HG03460 (cell line): Measurements from ENCODE around the gene GABRB1.
"Not testable (repeated sequence)": the region's sequence is repeated elsewhere in the genome, so short reads cannot be mapped to it uniquely, and the experiment has no call there.

Experiments
- ATAC-seq: cut with Tn5 transposase; IDR thresholded peaks from one replicate; pipeline ENCODE4 v1.9.1; 2021; ENCODE audit not compliant: unreplicated experiment

GABRB1 gene

DNA sequence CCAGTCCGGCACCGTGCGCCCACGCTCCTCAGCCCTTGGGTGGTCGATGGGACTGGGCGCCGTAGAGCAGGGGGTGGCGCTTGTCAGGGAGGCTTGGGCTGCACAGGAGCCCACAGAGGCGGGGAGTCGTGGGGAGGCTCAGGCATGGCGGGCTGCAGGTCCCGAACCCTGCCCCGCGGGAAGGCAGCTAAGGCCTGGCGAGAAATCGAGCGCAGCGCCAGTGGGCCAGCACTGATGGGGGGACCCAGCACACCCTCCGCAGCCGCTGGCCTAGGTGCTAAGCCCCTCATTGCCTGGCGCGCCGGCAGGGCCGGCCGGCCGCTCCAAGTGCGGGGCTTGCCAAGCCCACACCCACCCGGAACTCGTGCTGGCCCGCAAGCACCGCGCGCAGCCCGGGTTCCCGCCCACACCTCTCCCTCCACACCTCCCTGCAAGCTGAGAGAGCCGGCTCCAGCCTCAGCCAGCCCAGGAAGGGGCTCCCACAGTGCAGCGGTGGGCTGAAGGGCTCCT is 346.7 kb downstream of the GABRB1 start:
- not testable (repeated sequence) for ATAC-seq

GRCh38 chr4:47381172-47381571 is 349.8 kb downstream of the GABRB1 start:
- no peak for ATAC-seq

DNA sequence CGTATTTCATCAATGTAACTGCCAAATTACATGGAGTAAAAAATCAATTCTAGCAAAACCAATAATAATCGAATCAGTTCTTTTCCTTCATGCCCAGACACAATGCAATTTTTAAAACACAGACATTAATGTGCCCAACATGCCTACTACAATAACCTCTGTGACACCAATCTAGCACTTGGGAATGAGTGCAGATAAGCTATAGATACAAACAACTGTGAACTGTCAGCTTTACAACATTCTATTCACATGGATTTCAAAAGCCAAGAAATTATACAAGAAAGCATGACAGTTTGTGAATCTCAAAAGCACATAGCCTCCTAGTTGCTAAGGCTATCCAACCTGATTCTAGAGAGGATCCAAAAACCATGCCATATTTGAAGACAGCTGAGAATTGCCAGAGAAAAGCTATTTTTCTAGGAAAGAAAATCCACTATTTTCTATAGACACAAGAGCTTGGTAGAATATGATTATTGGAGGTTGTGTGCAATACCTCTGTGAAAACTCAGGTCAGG is 351.5 kb downstream of the GABRB1 start:
- no peak for ATAC-seq

- no peak for ATAC-seq
Measured at GRCh38 chr4:47383829-47384427, 352.6 kb downstream of the GABRB1 start.

DNA sequence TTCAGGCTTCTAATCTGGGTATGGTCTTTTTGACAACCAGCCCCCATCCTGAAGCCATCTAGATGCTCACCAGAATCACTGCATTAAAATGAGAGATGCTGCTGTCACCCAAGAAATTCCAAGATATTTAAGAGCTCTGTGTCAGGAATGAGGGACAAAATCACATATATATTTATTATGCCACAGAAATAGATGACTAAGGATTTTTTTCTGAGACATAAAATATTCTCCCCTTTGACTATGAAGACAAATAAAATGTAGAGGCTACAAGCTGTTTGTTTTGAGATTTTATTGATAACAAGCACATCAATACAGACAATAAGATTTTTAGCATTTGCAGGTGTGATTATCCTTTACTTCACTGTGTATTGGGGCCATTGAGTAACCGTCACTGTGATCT is 354.8 kb downstream of the GABRB1 start:
- ATAC-seq = no peak

DNA sequence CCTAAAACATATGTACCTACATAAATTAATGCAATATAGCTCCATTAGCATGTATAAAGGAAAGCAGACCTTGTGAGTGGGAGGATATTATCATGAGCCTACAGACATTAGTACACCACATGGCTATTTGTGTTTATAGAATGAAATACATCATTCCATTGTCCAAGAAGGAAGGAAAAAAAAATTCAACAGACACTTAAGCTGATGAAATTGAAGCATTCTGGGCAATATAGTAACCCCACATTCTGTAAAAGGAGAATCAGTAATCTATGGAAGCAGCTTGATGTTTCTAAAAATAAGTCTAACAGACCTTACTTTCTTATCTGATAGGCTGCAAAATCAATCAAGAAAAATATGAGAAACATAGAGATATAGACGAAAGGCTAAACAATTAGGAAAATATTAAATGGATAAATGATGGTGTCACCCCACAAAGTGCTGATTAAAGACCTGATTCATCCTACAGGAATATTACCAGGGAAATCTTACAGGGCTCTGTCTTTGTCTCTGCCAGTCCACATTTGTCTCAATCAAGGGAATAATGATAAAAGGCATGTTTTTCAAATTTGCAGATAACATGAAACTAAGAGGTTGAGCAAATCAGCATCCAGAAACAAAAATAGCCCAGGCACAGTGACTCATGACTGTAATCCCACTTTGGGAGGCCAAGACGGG is 355.3 kb downstream of the GABRB1 start:
- ATAC-seq = no peak

GRCh38 chr4:47390428-47391125 is 359.2 kb downstream of the GABRB1 start:
- no peak for ATAC-seq

DNA sequence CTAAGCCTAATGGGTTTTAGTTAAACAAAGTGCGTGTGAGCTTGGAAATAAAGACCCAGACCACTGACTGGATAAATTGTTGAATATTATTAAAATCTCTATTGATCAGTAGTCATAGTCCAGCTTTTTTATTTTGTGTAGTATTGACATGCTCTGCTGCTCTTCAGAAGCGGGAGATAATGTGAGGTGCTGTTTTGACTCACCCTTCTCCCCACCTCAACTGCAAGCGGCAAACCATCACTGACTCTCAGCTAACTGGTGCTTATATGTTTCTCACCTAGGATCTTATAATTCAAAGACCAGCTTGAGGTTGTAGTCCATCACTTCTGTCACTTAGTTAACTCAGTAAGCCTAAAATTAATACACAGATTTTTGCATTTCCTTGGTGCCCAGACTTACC is 359.9 kb downstream of the GABRB1 start:
- ATAC-seq = no peak

DNA sequence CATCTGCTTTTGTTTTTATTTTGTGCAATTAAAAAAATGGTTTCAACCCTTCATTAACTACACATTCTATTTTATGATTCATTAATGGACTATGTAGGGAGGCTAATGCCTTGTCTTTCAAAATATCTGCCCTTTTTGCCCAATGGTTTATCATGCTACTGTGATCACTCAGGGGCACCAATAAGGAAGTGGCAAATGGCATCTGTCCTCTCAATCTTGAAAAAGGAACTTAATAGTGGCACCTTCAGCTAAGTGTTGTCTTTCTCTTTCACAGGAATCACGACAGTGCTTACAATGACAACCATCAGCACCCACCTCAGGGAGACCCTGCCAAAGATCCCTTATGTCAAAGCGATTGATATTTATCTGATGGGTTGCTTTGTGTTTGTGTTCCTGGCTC is 375.0 kb downstream of the GABRB1 start:
- ATAC-seq = no peak

GRCh38 chr4:47410271-47410670 is 378.9 kb downstream of the GABRB1 start:
- ATAC-seq = no peak

DNA sequence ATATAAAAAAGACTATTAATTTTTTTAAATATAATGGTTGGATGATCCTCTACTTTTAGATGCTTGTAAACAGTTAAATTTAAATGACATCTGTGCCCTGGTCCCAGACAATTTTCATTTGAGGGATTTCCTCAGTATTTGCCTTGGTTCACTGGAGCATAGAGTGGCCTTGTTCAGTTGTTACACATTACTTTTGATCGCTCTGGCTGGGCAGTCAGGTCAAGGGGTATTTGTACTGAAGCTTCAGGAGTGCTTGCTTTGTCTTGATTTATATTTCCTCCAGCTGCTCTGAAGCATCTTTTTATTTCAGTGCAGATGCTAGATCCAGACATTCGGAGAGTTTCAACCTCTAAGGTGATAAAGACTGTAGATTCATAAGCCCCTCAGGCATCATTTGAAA is 382.2 kb downstream of the GABRB1 start:
- ATAC-seq = no peak

DNA sequence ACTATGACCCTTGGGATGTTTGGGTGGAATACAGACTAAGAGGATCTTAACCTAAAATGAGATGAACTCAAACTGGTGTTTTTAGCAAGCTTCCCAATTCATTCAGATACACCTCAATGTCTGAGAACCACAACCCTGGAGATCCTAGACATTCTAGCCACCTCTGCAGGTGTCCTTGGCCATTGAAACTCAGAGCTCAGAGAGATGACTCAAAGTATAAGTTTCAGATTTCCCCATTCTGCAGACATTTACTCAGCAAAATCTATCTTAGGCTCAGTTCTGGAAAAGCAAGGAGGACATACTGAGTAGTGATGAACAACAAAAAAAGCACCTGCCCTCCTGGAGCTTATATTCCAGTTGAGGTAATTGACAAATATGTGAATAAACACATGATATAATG is 384.4 kb downstream of the GABRB1 start:
- no peak for ATAC-seq

DNA sequence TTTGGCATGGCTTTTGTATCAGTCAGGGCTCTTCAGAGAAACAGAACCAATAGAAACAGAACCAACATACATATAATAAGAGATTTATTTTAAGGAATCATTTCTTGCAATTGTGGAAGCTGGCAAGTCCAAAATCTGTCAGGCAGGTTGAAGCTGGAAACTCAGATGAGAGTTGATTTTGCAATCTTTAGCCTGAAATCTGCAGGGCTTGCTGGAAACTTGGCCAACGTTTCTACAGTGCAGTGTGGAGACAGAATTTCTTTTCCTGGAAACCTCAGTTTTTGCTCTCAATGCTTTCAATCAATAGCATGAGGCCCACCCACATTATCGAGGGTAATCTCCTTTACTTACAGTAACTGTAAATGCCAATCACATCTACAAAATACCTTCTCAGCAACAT is 386.8 kb downstream of the GABRB1 start:
- ATAC-seq = no peak

DNA sequence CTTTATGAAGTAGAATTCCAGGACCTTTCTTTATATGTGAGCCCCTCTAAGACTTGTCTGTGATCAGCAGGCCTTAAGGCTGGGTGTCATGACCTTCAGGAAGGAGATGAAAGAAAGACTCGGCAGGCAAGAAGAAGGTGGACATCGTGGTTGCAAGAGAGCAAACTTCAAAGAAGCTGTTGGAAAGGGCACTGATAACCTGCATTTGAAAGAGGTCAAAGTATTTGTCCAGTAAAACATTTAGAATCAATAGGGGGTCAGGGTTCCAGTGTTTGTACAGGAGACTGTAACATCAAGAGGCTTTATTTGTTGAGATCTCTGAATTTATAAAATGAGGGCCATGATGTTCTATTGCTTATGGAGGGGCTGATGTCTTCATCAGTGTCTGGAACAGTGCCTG is 387.9 kb downstream of the GABRB1 start:
- no peak for ATAC-seq

DNA sequence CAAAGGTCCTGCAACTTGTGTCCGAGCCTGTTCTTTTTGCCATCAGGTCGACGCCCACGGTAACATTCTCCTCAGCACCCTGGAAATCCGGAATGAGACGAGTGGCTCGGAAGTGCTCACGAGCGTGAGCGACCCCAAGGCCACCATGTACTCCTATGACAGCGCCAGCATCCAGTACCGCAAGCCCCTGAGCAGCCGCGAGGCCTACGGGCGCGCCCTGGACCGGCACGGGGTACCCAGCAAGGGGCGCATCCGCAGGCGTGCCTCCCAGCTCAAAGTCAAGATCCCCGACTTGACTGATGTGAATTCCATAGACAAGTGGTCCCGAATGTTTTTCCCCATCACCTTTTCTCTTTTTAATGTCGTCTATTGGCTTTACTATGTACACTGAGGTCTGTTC is 394.3 kb downstream of the GABRB1 start:
- no peak for ATAC-seq

- no peak for ATAC-seq
Measured at GRCh38 chr4:47427935-47428334, 396.6 kb downstream of the GABRB1 start.

- no peak for ATAC-seq
Measured at GRCh38 chr4:47432749-47433148, 401.4 kb downstream of the GABRB1 start.

DNA sequence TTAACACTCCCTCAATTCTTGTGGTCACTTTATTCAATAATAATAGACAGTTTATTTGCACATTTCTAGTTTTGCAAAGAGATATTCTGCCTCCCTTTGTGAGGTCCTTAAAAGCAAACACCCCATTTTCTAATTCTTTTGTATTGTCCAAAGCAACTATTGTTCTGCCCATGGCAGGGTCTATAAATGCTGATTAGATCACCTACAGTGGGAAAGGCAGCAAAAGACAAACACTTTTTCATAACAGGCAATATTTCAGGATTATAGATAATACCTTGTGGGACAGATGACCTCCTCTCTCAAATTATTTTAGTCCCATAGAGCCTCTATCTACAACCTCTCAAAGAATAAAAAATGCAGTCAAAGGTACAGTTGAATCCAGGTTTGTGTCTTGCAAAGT is 403.6 kb downstream of the GABRB1 start:
- ATAC-seq = no peak

- ATAC-seq = peak; percentile 87
Measured at GRCh38 chr4:47442980-47443379, 411.6 kb downstream of the GABRB1 start.

GRCh38 chr4:47444031-47444430 is 412.7 kb downstream of the GABRB1 start:
- no peak for ATAC-seq

DNA sequence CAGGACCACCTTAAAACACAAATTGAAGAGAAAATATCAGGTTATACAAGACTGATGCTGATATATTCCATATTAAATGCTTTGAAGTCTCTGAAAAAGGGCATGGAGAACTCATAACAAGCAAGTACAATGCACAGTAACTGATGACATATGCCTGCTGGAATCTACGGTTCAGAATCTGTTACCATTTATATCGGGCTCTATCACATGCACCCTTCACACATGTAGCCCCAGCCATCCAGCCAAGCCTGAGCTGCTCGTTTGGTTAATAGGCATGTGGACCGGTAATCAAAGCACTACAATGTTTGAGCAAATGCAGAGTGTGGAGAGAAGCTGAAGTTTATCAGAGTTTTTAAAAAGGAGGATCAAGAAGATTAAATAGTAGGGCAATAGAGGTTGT is 420.3 kb downstream of the GABRB1 start:
- no peak for ATAC-seq

DNA sequence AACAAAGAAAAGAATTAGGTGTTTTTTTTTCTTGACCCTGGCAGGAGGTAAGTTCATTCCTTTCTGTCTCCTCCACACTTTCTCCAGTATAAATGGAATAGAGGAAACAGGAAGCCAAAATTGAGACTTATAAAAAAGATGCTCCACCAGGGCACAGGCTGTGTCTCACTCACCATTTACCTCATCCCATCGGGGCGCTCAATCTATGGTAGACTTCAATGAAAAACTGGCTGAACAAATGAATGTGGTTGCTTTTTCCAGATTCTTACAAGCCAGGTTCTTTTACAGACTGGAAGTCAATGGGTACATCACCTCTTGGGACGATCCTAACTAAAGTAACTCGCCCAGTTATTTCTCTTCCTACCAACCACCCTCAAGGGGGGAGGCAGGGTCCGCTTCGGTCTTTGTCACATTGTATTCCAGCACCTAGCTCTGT is 431.4 kb downstream of the GABRB1 start:
- ATAC-seq = peak; percentile 22
